GM12892 (cell line): ENCODE results near the gene NCLN.

ENCODE experiments used
- POLR2A ChIP-seq: IDR thresholded peaks from 2 replicates; pipeline ENCODE4 v1.6.1; 2011; ENCODE audit warnings: low read depth, low read length, control low read depth
- TAF1 ChIP-seq: IDR thresholded peaks from 2 replicates; pipeline ENCODE4 v1.6.1; 2011; ENCODE audit warnings: low read depth, mild to moderate bottlenecking, control low read depth, low read length, borderline replicate concordance

DNA sequence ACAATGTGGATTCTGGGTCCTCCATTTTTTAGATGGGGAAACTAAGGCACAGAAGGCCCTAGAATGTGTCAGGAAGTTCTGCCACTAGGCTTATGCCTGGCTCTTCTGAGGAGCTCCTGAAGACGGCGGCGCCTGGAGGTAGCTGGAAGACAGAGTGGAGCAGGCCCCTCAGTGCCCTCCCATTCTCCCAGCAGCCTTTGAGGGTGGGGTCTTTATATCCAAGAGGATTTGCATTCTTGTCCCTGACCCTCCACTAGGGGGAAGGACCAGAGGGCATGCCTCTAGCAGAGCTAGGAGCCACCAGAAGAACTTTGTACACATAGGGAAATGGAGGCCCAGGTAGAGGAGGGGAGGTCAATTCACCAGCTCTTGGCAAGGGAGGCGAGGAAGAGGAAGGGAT lies 48.1 kb downstream of the NCLN start:
- TF ChIP-seq POLR2A (no peak), TAF1 (no peak)
